Activated CD4-positive, alpha-beta memory T cell treated with anti-CD3 and anti-CD28 coated beads for 36 hours (primary cell): ENCODE data around the gene VDAC1. TPM values are rescaled to one million over a fixed set of nuclear protein-coding genes. Genes with fewer than 3 reads are reported as not detected.
A peak's percentile ranks its signal among the peaks of the same experiment; 100 is the strongest.

ENCODE experiments used
- CTCF ChIA-PET: fragments of 350-600 bp; sonication (Branson Sonifier 250); formaldehyde crosslinking; loops from one replicate; lab custom pipeline; 2021; ENCODE audit warnings: antibody characterized with exemption, inconsistent platforms; lab: Charles Lee
- POLR2A ChIA-PET: fragments of 350-600 bp; sonication (Branson Sonifier 250); formaldehyde crosslinking; loops from one replicate; lab custom pipeline; 2021; ENCODE audit warnings: antibody characterized with exemption; lab: Charles Lee
- DNase-seq: peaks from one replicate; pipeline ENCODE4 v3.0.0-alpha.2; 2020
- H3K27ac Mint-ChIP-seq: one replicate; pipeline ENCODE4 v1.8.0; 2021; ENCODE audit warnings: mixed read lengths
- H3K27me3 Mint-ChIP-seq: one replicate; pipeline ENCODE4 v1.8.0; 2021; ENCODE audit warnings: mixed read lengths
- H3K36me3 Mint-ChIP-seq: one replicate; pipeline ENCODE4 v1.8.0; 2021; ENCODE audit warnings: mixed read lengths
- H3K4me1 Mint-ChIP-seq: one replicate; pipeline ENCODE4 v1.8.0; 2021; ENCODE audit warnings: low read depth, mixed read lengths
- H3K4me3 Mint-ChIP-seq: one replicate; pipeline ENCODE4 v1.8.0; 2021; ENCODE audit warnings: mild to moderate bottlenecking, mixed read lengths
- H3K9me3 Mint-ChIP-seq: one replicate; pipeline ENCODE4 v1.8.0; 2021; ENCODE audit warnings: mixed read lengths
- intact Hi-C: fragments of 100-400 bp; cut with micrococcal nuclease; formaldehyde crosslinking; loops from one replicate; pipeline ENCODE4 v1.15.1; 2023
- total RNA-seq, 2 experiments: library from RNA; stranded (reverse); gene quantifications; one replicate each; pipeline ENCODE4 v1.2.3, GENCODE V29; 2021

VDAC1 gene
- total RNA-seq = 100 to 1,000 TPM; 407 to 416 TPM

- Mint-ChIP-seq H3K27ac (peak within 1 kb of the TSS; percentile 97), H3K36me3 (peaks cover 21% of the 10 kb centered on the region), H3K27me3 (no peaks in the 10 kb centered on the region), H3K4me1 (peaks cover 37% of the 10 kb centered on the region), H3K9me3 (no peaks in the 10 kb centered on the region), H3K4me3 (peak within 1 kb of the TSS; percentile 90)
- intact Hi-C loops = loop anchor here (1.0 to 10.0 kb wide), 4 partner anchors 34 to 730 kb away; partner anchors contain the start of genes CAMLG, PPP2CA and SEC24A
- POLR2A ChIA-PET = interaction anchor here (0.6 to 2.5 kb wide), 14 partner anchors 9 to 954 kb away, joined by 3 to 12 read pairs (median 4); partner anchors contain the start of genes PPP2CA and SKP1
- CTCF ChIA-PET = interaction anchor here (0.8 to 8.5 kb wide), 5 partner anchors 9 to 35 kb away, joined by 3 to 41 read pairs (median 5); no protein-coding TSS in a partner anchor
- DNase-seq = peak; percentile 85
Measured at GRCh38 chr5:134004626-134005416, at the start of gene VDAC1. VDAC1 (minus strand) TSS chr5:134004975; CDS start chr5:133993012, 11,963 bp downstream.

GRCh38 chr5:134053840-134054338 lies 49.1 kb upstream of the VDAC1 start:
- Mint-ChIP-seq H3K27ac (peak overlapping the region; percentile 74), H3K27me3 (no peaks in the 10 kb centered on the region), H3K4me1 (peaks cover 29% of the 10 kb centered on the region), H3K36me3 (no peaks in the 10 kb centered on the region), H3K4me3 (no peak overlapping the region), H3K9me3 (no peaks in the 10 kb centered on the region)
- intact Hi-C loops = no loop called here
- CTCF ChIA-PET = interaction anchor here (1.1 to 2.0 kb wide), 7 partner anchors 9 to 93 kb away, joined by 3 to 15 read pairs (median 7); no protein-coding TSS in a partner anchor
- POLR2A ChIA-PET = interaction anchor here (0.6 kb wide), 1 partner anchor 85 kb away, joined by 4 read pairs; no protein-coding TSS in a partner anchor
- DNase-seq = no peak

- Mint-ChIP-seq H3K4me3 (no peak overlapping the region), H3K9me3 (no peaks in the 10 kb centered on the region)
Measured at GRCh38 chr5:134053314-134053839, 48.6 kb upstream of the VDAC1 start.

GRCh38 chr5:134051305-134051704 lies 46.5 kb upstream of the VDAC1 start:
- DNase-seq = peak; percentile 36
- Mint-ChIP-seq H3K9me3 (no peaks in the 10 kb centered on the region), H3K27me3 (no peaks in the 10 kb centered on the region), H3K4me1 (peaks cover 34% of the 10 kb centered on the region), H3K4me3 (no peak overlapping the region), H3K27ac (no peak overlapping the region), H3K36me3 (no peaks in the 10 kb centered on the region)
- POLR2A ChIA-PET = no interaction called here
- CTCF ChIA-PET = interaction anchor here (0.7 to 5.2 kb wide), 4 partner anchors 11 to 89 kb away, joined by 3 to 42 read pairs (median 4); no protein-coding TSS in a partner anchor
- intact Hi-C loops = loop anchor here (1.0 kb wide), 1 partner anchor 17 kb away; no protein-coding TSS in a partner anchor

More at GRCh38 chr5:134053314-134053839, 48.6 kb upstream of the VDAC1 start:
- ChIA-PET POLR2A (no interaction called here), CTCF (interaction anchor here (1.1 to 5.2 kb wide), 7 partner anchors 9 to 93 kb away, joined by 3 to 42 read pairs (median 8); no protein-coding TSS in a partner anchor)
- H3K4me1 Mint-ChIP-seq = peaks cover 29% of the 10 kb centered on the region
- H3K36me3 Mint-ChIP-seq = no peaks in the 10 kb centered on the region
- DNase-seq = no peak
- intact Hi-C loops = no loop called here
- H3K27ac Mint-ChIP-seq = peak overlapping the region; percentile 59
- no peaks in the 10 kb centered on the region for H3K27me3 Mint-ChIP-seq

- ChIA-PET POLR2A (no interaction called here), CTCF (interaction anchor here (5.2 kb wide), 1 partner anchor 9 kb away, joined by 42 read pairs; no protein-coding TSS in a partner anchor)
- no peak overlapping the region for H3K27ac Mint-ChIP-seq
- intact Hi-C loops = no loop called here
- no peak for DNase-seq
- H3K9me3 Mint-ChIP-seq = no peaks in the 10 kb centered on the region
- no peaks in the 10 kb centered on the region for H3K27me3 Mint-ChIP-seq
- H3K4me3 Mint-ChIP-seq = no peak overlapping the region
- H3K36me3 Mint-ChIP-seq = no peaks in the 10 kb centered on the region
- peaks cover 26% of the 10 kb centered on the region for H3K4me1 Mint-ChIP-seq
Measured at GRCh38 chr5:134048864-134049263, 44.1 kb upstream of the VDAC1 start.

GRCh38 chr5:134047687-134048056 lies 42.9 kb upstream of the VDAC1 start:
- no peak overlapping the region for H3K4me3 Mint-ChIP-seq
- H3K9me3 Mint-ChIP-seq = no peaks in the 10 kb centered on the region
- no peaks in the 10 kb centered on the region for H3K27me3 Mint-ChIP-seq
- POLR2A ChIA-PET = no interaction called here
- no peak for DNase-seq
- CTCF ChIA-PET = interaction anchor here (0.9 to 17.9 kb wide), 2 partner anchors 8 to 93 kb away, joined by 5 to 981 read pairs; no protein-coding TSS in a partner anchor
- intact Hi-C loops = no loop called here
- no peak overlapping the region for H3K27ac Mint-ChIP-seq
- peaks cover 18% of the 10 kb centered on the region for H3K4me1 Mint-ChIP-seq
- H3K36me3 Mint-ChIP-seq = no peaks in the 10 kb centered on the region

GRCh38 chr5:134046801-134047686 lies 42.3 kb upstream of the VDAC1 start:
- Mint-ChIP-seq H3K36me3 (no peaks in the 10 kb centered on the region), H3K4me1 (peaks cover 23% of the 10 kb centered on the region), H3K27ac (no peak overlapping the region), H3K9me3 (no peaks in the 10 kb centered on the region), H3K4me3 (no peak overlapping the region), H3K27me3 (no peaks in the 10 kb centered on the region)
- DNase-seq = no peak
- intact Hi-C loops = no loop called here
- POLR2A ChIA-PET = no interaction called here
- CTCF ChIA-PET = interaction anchor here (0.6 to 17.9 kb wide), 4 partner anchors 8 to 94 kb away, joined by 3 to 981 read pairs (median 4); no protein-coding TSS in a partner anchor

- Mint-ChIP-seq H3K4me1 (peaks cover 25% of the 10 kb centered on the region), H3K36me3 (no peaks in the 10 kb centered on the region), H3K27me3 (no peaks in the 10 kb centered on the region), H3K9me3 (no peaks in the 10 kb centered on the region), H3K4me3 (no peak overlapping the region), H3K27ac (no peak overlapping the region)
- intact Hi-C loops = no loop called here
- POLR2A ChIA-PET = no interaction called here
- no peak for DNase-seq
- CTCF ChIA-PET = interaction anchor here (0.6 to 17.9 kb wide), 3 partner anchors 9 to 94 kb away, joined by 3 to 981 read pairs (median 3); no protein-coding TSS in a partner anchor
Measured at GRCh38 chr5:134046330-134046729, 41.6 kb upstream of the VDAC1 start.

GRCh38 chr5:134043793-134044792 lies 39.3 kb upstream of the VDAC1 start:
- Mint-ChIP-seq H3K9me3 (no peaks in the 10 kb centered on the region), H3K4me3 (no peak overlapping the region), H3K36me3 (no peaks in the 10 kb centered on the region), H3K27ac (peak overlapping the region; percentile 4), H3K4me1 (peaks cover 37% of the 10 kb centered on the region), H3K27me3 (no peaks in the 10 kb centered on the region)
- intact Hi-C loops = no loop called here
- ChIA-PET CTCF (interaction anchor here (0.7 to 17.9 kb wide), 6 partner anchors 10 to 97 kb away, joined by 3 to 981 read pairs (median 6); no protein-coding TSS in a partner anchor), POLR2A (interaction anchor here (1.6 kb wide), 1 partner anchor 99 kb away, joined by 3 read pairs; no protein-coding TSS in a partner anchor)
- DNase-seq = no peak
